ENCODE measurements around the gene MEG3. TPM values are rescaled to one million over a fixed set of nuclear protein-coding genes. Genes with fewer than 3 reads are reported as not detected.

MEG3 gene
- total and polyA plus RNA-seq, 4 experiments from 2014 or later = not detected

- ChIA-PET POLR2A (ENCODE audit: partially characterized antibody) (no interaction called here), CTCF (ENCODE audit: partially characterized antibody) (interaction anchor here (0.9 kb wide), 1 partner anchor 8 kb away, joined by 3 read pairs; no protein-coding TSS in a partner anchor)
- no peaks in the 10 kb centered on the region for H3K9me3 ChIP-seq (ENCODE audit: control insufficient read depth in 1 of 2, low read length in 2 of 2)
- no peaks in the 10 kb centered on the region for H3K27me3 ChIP-seq (ENCODE audit: insufficient read depth, low read length)
- Mint-ChIP-seq H3K4me3 (no peak overlapping the region), H3K27me3 (peaks cover 5 to 6% of the 10 kb centered on the region in 2 donors), H3K27ac (peak overlapping the region in 1 of 7 donors; percentile 36), H3K9me3 (no peaks in the 10 kb centered on the region), H3K4me1 (peaks cover 0 to 3% (median 0%) of the 10 kb centered on the region in 4 donors), H3K36me3 (no peaks in the 10 kb centered on the region)
- H3K4me3 ChIP-seq (ENCODE audit: low read length in 2 of 2) = no peak overlapping the region
- H3K36me3 ChIP-seq (ENCODE audit: insufficient read depth, low read length) = no peaks in the 10 kb centered on the region
- no peak overlapping the region for H3K27ac ChIP-seq (ENCODE audit: low read depth, low read length)
- no peaks in the 10 kb centered on the region for H3K4me1 ChIP-seq (ENCODE audit: insufficient read depth, low read length)
- intact Hi-C loops (cut with micrococcal nuclease) = no loop called here
- DNase-seq = no peak
Observed at GRCh38 chr14:100855256-100855930, 29.5 kb downstream of the MEG3 start.

- H3K9me3 Mint-ChIP-seq = peaks cover 0 to 3% (median 0%) of the 10 kb centered on the region in 8 donors
Observed at GRCh38 chr14:100856056-100856950, 30.4 kb downstream of the MEG3 start.

GRCh38 chr14:100857233-100857922 lies 31.5 kb downstream of the MEG3 start:
- no peak overlapping the region for H3K27ac Mint-ChIP-seq
- H3K4me3 Mint-ChIP-seq = no peak overlapping the region
- Histone ChIP-seq H3K4me1 (ENCODE audit: insufficient read depth, low read length) (no peaks in the 10 kb centered on the region), H3K27ac (ENCODE audit: low read depth, low read length) (no peak overlapping the region), H3K36me3 (ENCODE audit: insufficient read depth, low read length) (no peaks in the 10 kb centered on the region), H3K4me3 (ENCODE audit: low read length in 2 of 2) (no peak overlapping the region), H3K27me3 (ENCODE audit: insufficient read depth, low read length) (no peaks in the 10 kb centered on the region), H3K9me3 (ENCODE audit: control insufficient read depth in 1 of 2, low read length in 2 of 2) (no peaks in the 10 kb centered on the region)
- peaks cover 5 to 8% of the 10 kb centered on the region in 2 donors for H3K27me3 Mint-ChIP-seq
- H3K9me3 Mint-ChIP-seq = peaks cover 0 to 3% (median 0%) of the 10 kb centered on the region in 8 donors
- H3K36me3 Mint-ChIP-seq = no peaks in the 10 kb centered on the region
- H3K4me1 Mint-ChIP-seq = no peaks in the 10 kb centered on the region
- ChIA-PET POLR2A (ENCODE audit: partially characterized antibody) (no interaction called here), CTCF (ENCODE audit: partially characterized antibody) (no interaction called here)
- no peak for DNase-seq
- intact Hi-C loops (cut with micrococcal nuclease) = no loop called here

More at GRCh38 chr14:100856056-100856950, 30.4 kb downstream of the MEG3 start:
- ChIA-PET POLR2A (ENCODE audit: partially characterized antibody) (no interaction called here), CTCF (ENCODE audit: partially characterized antibody) (no interaction called here)
- Mint-ChIP-seq H3K4me3 (no peak overlapping the region), H3K27me3 (peaks cover 5 to 6% of the 10 kb centered on the region in 2 donors), H3K36me3 (no peaks in the 10 kb centered on the region), H3K4me1 (no peaks in the 10 kb centered on the region), H3K27ac (no peak overlapping the region)
- H3K9me3 ChIP-seq (ENCODE audit: control insufficient read depth in 1 of 2, low read length in 2 of 2) = no peaks in the 10 kb centered on the region
- no peaks in the 10 kb centered on the region for H3K36me3 ChIP-seq (ENCODE audit: insufficient read depth, low read length)
- no peaks in the 10 kb centered on the region for H3K27me3 ChIP-seq (ENCODE audit: insufficient read depth, low read length)
- H3K27ac ChIP-seq (ENCODE audit: low read depth, low read length) = no peak overlapping the region
- H3K4me3 ChIP-seq (ENCODE audit: low read length in 2 of 2) = no peak overlapping the region
- intact Hi-C loops (cut with micrococcal nuclease) = no loop called here
- DNase-seq = no peak
- H3K4me1 ChIP-seq (ENCODE audit: insufficient read depth, low read length) = no peaks in the 10 kb centered on the region

GRCh38 chr14:100857923-100858837 lies 32.3 kb downstream of the MEG3 start:
- Mint-ChIP-seq H3K9me3 (peaks cover 0 to 3% (median 0%) of the 10 kb centered on the region in 8 donors), H3K27ac (no peak overlapping the region), H3K4me3 (no peak overlapping the region), H3K36me3 (no peaks in the 10 kb centered on the region), H3K4me1 (no peaks in the 10 kb centered on the region), H3K27me3 (peaks cover 5 to 8% of the 10 kb centered on the region in 2 donors)
- Histone ChIP-seq H3K9me3 (ENCODE audit: control insufficient read depth in 1 of 2, low read length in 2 of 2) (no peaks in the 10 kb centered on the region), H3K27ac (ENCODE audit: low read depth, low read length) (no peak overlapping the region), H3K36me3 (ENCODE audit: insufficient read depth, low read length) (no peaks in the 10 kb centered on the region), H3K27me3 (ENCODE audit: insufficient read depth, low read length) (no peaks in the 10 kb centered on the region), H3K4me3 (ENCODE audit: low read length in 2 of 2) (no peak overlapping the region), H3K4me1 (ENCODE audit: insufficient read depth, low read length) (no peaks in the 10 kb centered on the region)
- DNase-seq = no peak
- intact Hi-C loops (cut with micrococcal nuclease) = no loop called here
- ChIA-PET CTCF (ENCODE audit: partially characterized antibody) (no interaction called here), POLR2A (ENCODE audit: partially characterized antibody) (no interaction called here)

- CTCF ChIA-PET (ENCODE audit: partially characterized antibody) = no interaction called here
- H3K36me3 ChIP-seq (ENCODE audit: insufficient read depth, low read length) = no peaks in the 10 kb centered on the region
- Mint-ChIP-seq H3K27me3 (peaks cover 5 to 8% of the 10 kb centered on the region in 2 donors), H3K4me3 (no peak overlapping the region), H3K9me3 (peaks cover 0 to 3% (median 0%) of the 10 kb centered on the region in 8 donors), H3K27ac (no peak overlapping the region), H3K36me3 (no peaks in the 10 kb centered on the region), H3K4me1 (no peaks in the 10 kb centered on the region)
- intact Hi-C loops (cut with micrococcal nuclease) = no loop called here
- H3K4me1 ChIP-seq (ENCODE audit: insufficient read depth, low read length) = no peaks in the 10 kb centered on the region
- no peaks in the 10 kb centered on the region for H3K27me3 ChIP-seq (ENCODE audit: insufficient read depth, low read length)
- H3K27ac ChIP-seq (ENCODE audit: low read depth, low read length) = no peak overlapping the region
- no peak overlapping the region for H3K4me3 ChIP-seq (ENCODE audit: low read length in 2 of 2)
- POLR2A ChIA-PET (ENCODE audit: partially characterized antibody) = no interaction called here
- no peaks in the 10 kb centered on the region for H3K9me3 ChIP-seq (ENCODE audit: control insufficient read depth in 1 of 2, low read length in 2 of 2)
- DNase-seq = no peak
Observed at GRCh38 chr14:100858838-100859220, 32.9 kb downstream of the MEG3 start.

- ChIA-PET CTCF (ENCODE audit: partially characterized antibody) (no interaction called here), POLR2A (ENCODE audit: partially characterized antibody) (no interaction called here)
- no peak overlapping the region for H3K4me3 ChIP-seq (ENCODE audit: low read length in 2 of 2)
- intact Hi-C loops (cut with micrococcal nuclease) = no loop called here
- no peaks in the 10 kb centered on the region for H3K36me3 ChIP-seq (ENCODE audit: insufficient read depth, low read length)
- Mint-ChIP-seq H3K4me3 (no peak overlapping the region), H3K36me3 (no peaks in the 10 kb centered on the region), H3K27me3 (peaks cover 5 to 8% of the 10 kb centered on the region in 2 donors), H3K4me1 (no peaks in the 10 kb centered on the region), H3K27ac (no peak overlapping the region), H3K9me3 (peaks cover 0 to 3% (median 0%) of the 10 kb centered on the region in 8 donors)
- H3K4me1 ChIP-seq (ENCODE audit: insufficient read depth, low read length) = no peaks in the 10 kb centered on the region
- H3K9me3 ChIP-seq (ENCODE audit: control insufficient read depth in 1 of 2, low read length in 2 of 2) = no peaks in the 10 kb centered on the region
- no peaks in the 10 kb centered on the region for H3K27me3 ChIP-seq (ENCODE audit: insufficient read depth, low read length)
- no peak overlapping the region for H3K27ac ChIP-seq (ENCODE audit: low read depth, low read length)
- DNase-seq = no peak
Observed at GRCh38 chr14:100859781-100860180, 33.9 kb downstream of the MEG3 start.
